CD4-positive, alpha-beta T cell treated with Interleukin-4 for 4 hours (primary cell): ENCODE measurements around the gene STXBP4.

Experiments
- DNase-seq: peaks from one replicate; pipeline ENCODE4 v3.0.0-alpha.2; 2020

The STXBP4 gene

GRCh38 chr17:55175788-55176427 lies 207.3 kb downstream of the STXBP4 start:
- no peak for DNase-seq

DNA sequence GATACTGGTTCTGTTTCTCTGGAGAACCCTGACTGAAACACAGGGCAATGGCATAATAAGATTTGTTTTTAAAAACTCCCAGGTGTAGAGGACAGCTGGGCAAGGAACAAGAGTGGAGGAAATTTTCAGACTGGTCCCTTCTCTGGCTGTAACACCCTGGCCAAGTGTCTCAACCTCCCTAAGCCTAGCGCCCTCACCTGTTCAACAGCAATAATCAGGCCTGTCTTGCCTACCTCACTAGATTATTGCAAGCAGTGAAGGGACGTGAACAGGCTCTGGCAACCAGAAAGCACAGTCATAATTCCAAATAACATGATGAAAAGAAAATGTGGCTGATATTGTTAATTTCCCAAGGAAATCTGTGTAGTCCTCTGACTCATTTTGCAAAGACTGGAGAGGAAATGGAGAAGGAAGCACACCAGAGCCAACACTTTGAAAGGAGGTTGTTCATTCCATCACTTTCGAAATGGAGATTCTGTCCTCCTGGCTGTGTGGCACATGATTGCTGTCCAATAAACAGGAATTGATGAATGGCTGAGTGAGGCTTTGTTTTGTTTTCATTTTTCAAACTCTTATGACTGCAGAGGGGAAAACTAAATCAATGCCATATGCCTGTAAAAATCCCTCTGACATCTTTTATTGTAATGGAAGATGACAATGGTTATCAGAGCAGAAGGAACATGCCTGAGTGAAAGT lies 208.7 kb downstream of the STXBP4 start:
- DNase-seq: no peak

DNA sequence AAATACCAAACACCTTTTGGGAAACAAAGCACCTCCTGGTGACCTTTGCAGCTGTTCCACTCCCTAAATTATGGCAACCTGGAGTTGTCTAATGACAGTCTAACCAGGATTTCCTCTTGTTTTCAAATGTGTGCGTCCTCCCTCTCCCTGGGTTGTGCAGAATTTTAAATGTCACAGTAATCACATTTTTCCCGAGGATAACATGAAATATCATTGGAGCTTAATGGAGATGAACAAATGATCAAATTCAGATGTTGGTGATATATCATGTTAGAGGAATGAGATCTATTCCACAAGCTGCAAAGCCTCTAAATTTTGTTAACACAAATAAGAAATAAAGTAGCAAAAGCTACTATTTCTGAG lies 209.3 kb downstream of the STXBP4 start:
- no peak for DNase-seq

- DNase-seq: no peak
Observed at GRCh38 chr17:55186937-55187770, 218.6 kb downstream of the STXBP4 start.

- DNase-seq: no peak
Observed at GRCh38 chr17:55190748-55191147, 222.2 kb downstream of the STXBP4 start.

DNA sequence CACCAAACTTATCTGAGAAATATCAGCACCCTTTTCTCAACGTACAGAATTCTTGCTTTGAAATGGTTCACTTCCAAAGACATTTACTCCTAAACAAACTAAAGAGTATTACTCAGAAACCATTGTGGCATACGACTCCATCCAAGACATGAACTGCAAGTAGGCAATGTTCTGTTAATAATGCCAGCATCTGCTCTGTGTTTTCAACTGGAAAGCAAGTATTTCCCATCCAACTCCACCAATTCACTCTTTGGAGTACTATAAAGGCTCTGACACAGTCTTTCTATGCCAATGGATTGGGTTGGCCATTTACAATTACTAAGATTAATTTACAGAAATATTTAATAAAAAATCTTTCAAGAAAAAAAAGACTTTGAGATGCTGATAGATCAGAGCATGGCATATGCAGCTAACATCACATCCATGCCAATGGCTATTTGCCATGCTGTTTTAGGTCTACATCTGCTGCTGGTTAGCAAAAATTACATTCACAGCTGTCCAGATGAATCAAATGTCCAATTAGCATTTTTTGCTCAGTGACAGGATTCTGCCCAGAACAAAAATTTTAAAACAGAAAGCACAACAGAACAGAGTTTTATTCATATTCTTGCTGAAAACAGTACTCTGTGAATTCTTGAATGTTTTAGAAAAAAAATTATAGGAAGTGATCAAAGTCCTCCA lies 230.3 kb downstream of the STXBP4 start:
- no peak for DNase-seq

- no peak for DNase-seq
Observed at GRCh38 chr17:55200904-55201303, 232.3 kb downstream of the STXBP4 start.

- no peak for DNase-seq
Observed at GRCh38 chr17:55201308-55201932, 232.9 kb downstream of the STXBP4 start.

- DNase-seq: no peak
Observed at GRCh38 chr17:55202896-55203295, 234.3 kb downstream of the STXBP4 start.

DNA sequence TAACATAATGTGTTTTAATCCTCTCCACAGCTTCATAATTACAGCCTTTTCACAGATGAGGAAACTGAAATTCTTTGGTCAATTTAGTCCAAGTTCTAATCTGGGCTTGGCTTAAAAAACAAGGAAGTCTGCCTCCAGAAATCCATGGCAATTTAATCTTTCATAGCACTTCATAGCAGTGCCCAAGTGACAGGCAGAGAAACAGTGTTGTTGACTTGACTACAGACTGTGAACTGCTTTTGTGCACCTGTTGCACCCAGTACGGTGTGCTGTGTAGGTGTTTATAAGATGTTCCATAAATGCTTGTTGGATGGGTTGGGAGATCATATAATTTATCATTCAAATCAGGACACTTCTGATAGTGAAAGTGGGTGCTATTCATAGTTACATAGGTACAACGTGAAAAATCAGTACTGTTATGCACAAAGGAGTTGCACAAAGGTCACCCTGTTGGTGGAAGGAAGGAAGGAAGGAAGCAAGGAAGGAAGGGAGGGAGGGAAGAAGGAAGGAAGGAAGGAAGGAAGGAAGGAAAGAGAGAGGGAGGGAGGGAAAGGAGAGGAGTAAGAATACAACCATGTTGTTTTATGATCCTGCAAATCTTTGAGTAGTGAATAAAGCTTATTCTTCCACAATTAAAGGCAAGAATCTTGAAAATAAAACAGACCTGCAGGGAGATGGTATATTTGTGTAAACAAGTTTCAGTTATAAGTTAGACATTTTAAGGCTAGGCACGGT lies 239.7 kb downstream of the STXBP4 start:
- no peak for DNase-seq

- no peak for DNase-seq
Observed at GRCh38 chr17:55210292-55210691, 241.7 kb downstream of the STXBP4 start.

DNA sequence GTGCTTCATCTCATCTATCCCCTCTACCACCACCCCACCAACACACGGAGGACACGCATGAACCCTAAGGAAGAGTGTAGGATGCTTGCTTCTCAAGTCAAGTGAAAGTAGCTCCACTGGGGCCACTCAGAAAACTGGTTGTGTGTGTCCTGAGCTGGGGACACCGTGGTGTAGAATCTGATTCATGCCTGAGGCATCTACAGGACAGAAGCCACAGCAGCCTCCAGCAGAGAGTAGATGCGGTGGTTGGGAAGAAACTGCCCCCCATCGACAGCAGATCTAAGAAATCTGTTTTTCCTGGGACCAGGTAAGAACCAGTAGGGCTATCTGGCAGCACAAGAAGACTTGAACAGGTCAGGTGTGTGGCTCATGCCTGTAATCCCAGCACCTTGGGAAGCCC lies 244.3 kb downstream of the STXBP4 start:
- no peak for DNase-seq

GRCh38 chr17:55215711-55216110 lies 247.1 kb downstream of the STXBP4 start:
- no peak for DNase-seq

DNA sequence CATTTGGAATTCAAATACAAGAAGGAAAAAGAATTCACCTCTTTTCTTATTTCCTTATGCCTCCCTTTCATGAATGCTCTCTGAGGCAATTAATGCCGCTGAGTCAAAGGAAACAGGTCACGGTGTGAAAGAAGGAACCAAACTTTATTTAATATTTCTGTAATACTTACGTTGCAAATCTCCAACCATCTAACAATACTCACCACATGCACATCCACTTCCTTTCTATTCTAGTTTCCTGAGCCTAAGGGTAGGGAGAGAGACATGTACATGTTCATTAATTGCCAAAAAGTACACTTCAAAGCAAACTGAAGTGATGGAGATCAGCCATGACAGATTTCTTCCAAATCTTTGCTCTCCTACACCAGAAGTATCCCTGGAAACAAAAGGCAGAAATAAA lies 248.3 kb downstream of the STXBP4 start:
- no peak for DNase-seq

- no peak for DNase-seq
Observed at GRCh38 chr17:55219459-55219858, 250.9 kb downstream of the STXBP4 start.

DNA sequence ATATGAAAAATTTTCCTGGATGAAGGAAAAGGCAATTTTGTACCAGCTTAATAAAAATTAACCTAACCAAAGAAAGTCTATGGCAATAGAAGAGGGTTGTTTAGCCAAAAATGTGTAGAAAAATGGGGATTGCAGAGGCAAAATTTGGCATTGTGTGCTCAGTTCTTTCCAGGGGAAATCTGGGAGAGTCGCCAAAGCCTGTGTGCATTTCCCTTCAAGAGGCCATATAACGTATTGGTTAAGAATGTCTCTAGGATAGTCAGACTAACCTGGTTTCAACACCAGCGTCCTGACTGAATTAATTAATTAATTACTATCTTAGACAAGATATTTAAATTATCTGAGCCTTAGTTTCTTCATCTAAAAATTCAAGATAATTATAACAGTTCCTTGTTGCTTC lies 251.4 kb downstream of the STXBP4 start:
- no peak for DNase-seq
